ENCODE data around the gene AIFM1. TPM values are rescaled to one million over a fixed set of nuclear protein-coding genes. Genes with fewer than 3 reads are reported as not detected.

AIFM1 gene
- total and polyA plus RNA-seq, 2 donors (not counting 3 experiments of a cell fraction or from before 2014, with no cell fraction given): 23.7 to 29.7 TPM

DNA sequence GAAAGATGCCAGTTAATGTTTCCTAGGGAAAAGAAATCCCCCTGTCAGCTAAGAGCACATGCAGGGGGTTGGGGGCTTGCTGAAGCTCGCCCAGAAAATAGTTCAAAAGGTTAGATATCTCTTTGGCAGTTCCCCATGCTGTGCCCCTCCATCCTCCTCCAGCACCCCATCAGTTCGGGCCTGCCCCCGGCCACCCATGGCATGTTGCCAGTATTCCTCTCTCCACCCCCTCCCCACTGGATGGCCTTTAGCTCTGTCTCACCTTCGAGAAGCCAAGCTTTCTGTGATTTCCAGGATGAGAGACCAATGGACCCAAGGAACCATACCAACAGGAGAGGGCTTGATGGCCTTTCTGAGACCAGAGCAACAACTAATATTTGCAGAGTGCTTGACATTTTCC, 11.3 kb upstream of the AIFM1 start:
- Histone ChIP-seq H3K36me3 (ENCODE audit: control insufficient read depth in 2 of 2, extremely low read depth in 1 of 2, insufficient read depth in 2 of 2, low read length in 2 of 2) (no peaks in the 10 kb centered on the region), H2AFZ (ENCODE audit: low read depth, low read length) (no peak overlapping the region), H3K4me2 (ENCODE audit: insufficient read depth, low read length) (no peak overlapping the region), H3K79me2 (ENCODE audit: control insufficient read depth, insufficient read depth, low read length) (no peaks in the 10 kb centered on the region), H3K4me3 (replicated peaks in 1 of 3; ENCODE audit: insufficient read depth in 1 of 3, low read depth in 1 of 3, low read length in 3 of 3) (no peak overlapping the region), H3K4me1 (ENCODE audit: control insufficient read depth, extremely low read depth, insufficient read depth, low read length) (peaks cover 25% of the 10 kb centered on the region), H3K9me3 (replicated peaks; ENCODE audit: control insufficient read depth, insufficient read depth, low read length) (no peaks in the 10 kb centered on the region), H3K27ac (ENCODE audit: insufficient read depth, low read depth, low read length) (no peak overlapping the region), H3K9ac (replicated peaks; ENCODE audit: extremely low read depth, insufficient read depth, low read length) (no peak overlapping the region), H3K27me3 (ENCODE audit: control insufficient read depth in 2 of 2, insufficient read depth in 2 of 2, low read length in 2 of 2) (no peaks in the 10 kb centered on the region), H4K20me1 (replicated peaks; ENCODE audit: control insufficient read depth, extremely low read depth, insufficient read depth, low read length) (no peaks in the 10 kb centered on the region), H3K9me1 (replicated peaks; ENCODE audit: control insufficient read depth, extremely low read depth, insufficient read depth, low read length) (no peaks in the 10 kb centered on the region)
- TF ChIP-seq POLR2A (IDR thresholded peaks at IDR 0.05; ENCODE audit: low read depth, low read length) (no peak), EZH2 (IDR thresholded peaks at IDR 0.05; ENCODE audit: borderline replicate concordance, low read depth, low read length, severe bottlenecking) (no peak), MYC (IDR thresholded peaks at IDR 0.05; ENCODE audit: low read depth, low read length) (no peak), MAX (IDR thresholded peaks at IDR 0.05; ENCODE audit: insufficient read depth, insufficient read length) (no peak), POLR2AphosphoS5 (IDR thresholded peaks at IDR 0.05; ENCODE audit: insufficient read depth, low read depth, low read length) (no peak), JUN (IDR thresholded peaks at IDR 0.05; ENCODE audit: borderline replicate concordance, insufficient read depth, insufficient read length, low read depth) (no peak), GATA2 (IDR thresholded peaks at IDR 0.05; ENCODE audit: insufficient read depth, insufficient read length, low read depth, low read length) (no peak), FOS (IDR thresholded peaks at IDR 0.05; ENCODE audit: borderline replicate concordance, insufficient read depth, low read length) (no peak)
- TF ChIP-seq, protein P1, sequence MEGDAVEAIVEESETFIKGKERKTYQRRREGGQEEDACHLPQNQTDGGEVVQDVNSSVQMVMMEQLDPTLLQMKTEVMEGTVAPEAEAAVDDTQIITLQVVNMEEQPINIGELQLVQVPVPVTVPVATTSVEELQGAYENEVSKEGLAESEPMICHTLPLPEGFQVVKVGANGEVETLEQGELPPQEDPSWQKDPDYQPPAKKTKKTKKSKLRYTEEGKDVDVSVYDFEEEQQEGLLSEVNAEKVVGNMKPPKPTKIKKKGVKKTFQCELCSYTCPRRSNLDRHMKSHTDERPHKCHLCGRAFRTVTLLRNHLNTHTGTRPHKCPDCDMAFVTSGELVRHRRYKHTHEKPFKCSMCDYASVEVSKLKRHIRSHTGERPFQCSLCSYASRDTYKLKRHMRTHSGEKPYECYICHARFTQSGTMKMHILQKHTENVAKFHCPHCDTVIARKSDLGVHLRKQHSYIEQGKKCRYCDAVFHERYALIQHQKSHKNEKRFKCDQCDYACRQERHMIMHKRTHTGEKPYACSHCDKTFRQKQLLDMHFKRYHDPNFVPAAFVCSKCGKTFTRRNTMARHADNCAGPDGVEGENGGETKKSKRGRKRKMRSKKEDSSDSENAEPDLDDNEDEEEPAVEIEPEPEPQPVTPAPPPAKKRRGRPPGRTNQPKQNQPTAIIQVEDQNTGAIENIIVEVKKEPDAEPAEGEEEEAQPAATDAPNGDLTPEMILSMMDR (IDR thresholded peaks at IDR 0.05; ENCODE audit: extremely low read depth in 1 of 2, insufficient read depth in 1 of 2, low read depth in 1 of 2, low read length in 2 of 2): no peak
- CTCF ChIA-PET: interaction anchor here (1.0 to 2.1 kb wide), 2 partner anchors 9 to 97 kb away, joined by 4 to 10 read pairs; no protein-coding TSS in a partner anchor
- FAIRE-seq: no peak
- dilution Hi-C loops (cut with MboI; ENCODE audit: extremely low pct_ligation_motif_present, low sequenced_read_pairs) (no loop called here), intact Hi-C loops (cut with micrococcal nuclease) (no loop called here)
- POLR2A ChIA-PET: no interaction called here
- DNase-seq (ENCODE audit: low read depth, low spot score): no peak
- no TSS peak for BruUV-seq (replicated peaks)

Measured in endothelial cell of umbilical vein (primary cell).